WTC11 (cell line): ENCODE measurements around the gene GALNT13.

Experiments
- E2F4 ChIP-seq: sonication (generic); formaldehyde crosslinking; IDR thresholded peaks from 2 replicates; pipeline ENCODE4 v1.8.1; 2022; ENCODE audit warnings: low read depth, mild to moderate bottlenecking, moderate library complexity, missing genetic modification reagents, borderline replicate concordance
- FOXP4 ChIP-seq: sonication (generic); formaldehyde crosslinking; IDR thresholded peaks from 2 replicates; pipeline ENCODE4 v1.8.0; 2022; ENCODE audit warnings: mild to moderate bottlenecking, missing genetic modification reagents
- JUN ChIP-seq: sonication (generic); formaldehyde crosslinking; IDR thresholded peaks from 2 replicates; pipeline ENCODE4 v1.8.0; 2023; ENCODE audit warnings: mild to moderate bottlenecking, missing genetic modification reagents
- NFYB ChIP-seq: sonication (generic); formaldehyde crosslinking; conservative IDR thresholded peaks from 2 replicates; pipeline ENCODE4 v1.8.0; 2022; ENCODE audit warnings: low read depth, missing genetic modification reagents
- NR3C1 ChIP-seq: sonication (generic); formaldehyde crosslinking; conservative IDR thresholded peaks from 2 replicates; pipeline ENCODE4 v1.8.1; 2023; ENCODE audit warnings: low read depth, mild to moderate bottlenecking, missing genetic modification reagents
- SOX15 ChIP-seq: fragments of 250-450 bp; sonication (Bioruptor Pico); IDR thresholded peaks from 2 replicates; pipeline ENCODE4 v1.9.0; 2021; ENCODE audit warnings: mild to moderate bottlenecking
- ZBTB43 ChIP-seq: sonication (generic); formaldehyde crosslinking; IDR thresholded peaks from 2 replicates; pipeline ENCODE4 v1.8.1; 2023; ENCODE audit warnings: mild to moderate bottlenecking, missing genetic modification reagents
- TF ChIP-seq, protein P1 (sequence below): fragments of 200-600 bp; IDR thresholded peaks from 2 replicates; pipeline ENCODE4 v1.8.0; 2022; ENCODE audit warnings: antibody characterized with exemption
- TF ChIP-seq, protein P2 (sequence below): sonication (generic); formaldehyde crosslinking; IDR thresholded peaks from 2 replicates; pipeline ENCODE4 v1.8.0; 2022; ENCODE audit warnings: missing genetic modification reagents

GRCh38 chr2:153870308-153870707 lies 1.4 kb upstream of the GALNT13 start:
- TF ChIP-seq, protein P1, sequence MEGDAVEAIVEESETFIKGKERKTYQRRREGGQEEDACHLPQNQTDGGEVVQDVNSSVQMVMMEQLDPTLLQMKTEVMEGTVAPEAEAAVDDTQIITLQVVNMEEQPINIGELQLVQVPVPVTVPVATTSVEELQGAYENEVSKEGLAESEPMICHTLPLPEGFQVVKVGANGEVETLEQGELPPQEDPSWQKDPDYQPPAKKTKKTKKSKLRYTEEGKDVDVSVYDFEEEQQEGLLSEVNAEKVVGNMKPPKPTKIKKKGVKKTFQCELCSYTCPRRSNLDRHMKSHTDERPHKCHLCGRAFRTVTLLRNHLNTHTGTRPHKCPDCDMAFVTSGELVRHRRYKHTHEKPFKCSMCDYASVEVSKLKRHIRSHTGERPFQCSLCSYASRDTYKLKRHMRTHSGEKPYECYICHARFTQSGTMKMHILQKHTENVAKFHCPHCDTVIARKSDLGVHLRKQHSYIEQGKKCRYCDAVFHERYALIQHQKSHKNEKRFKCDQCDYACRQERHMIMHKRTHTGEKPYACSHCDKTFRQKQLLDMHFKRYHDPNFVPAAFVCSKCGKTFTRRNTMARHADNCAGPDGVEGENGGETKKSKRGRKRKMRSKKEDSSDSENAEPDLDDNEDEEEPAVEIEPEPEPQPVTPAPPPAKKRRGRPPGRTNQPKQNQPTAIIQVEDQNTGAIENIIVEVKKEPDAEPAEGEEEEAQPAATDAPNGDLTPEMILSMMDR, result no peak
- no peak for TF ChIP-seq FOXP4 (CRISPR knock-in tag)
- TF ChIP-seq JUN, result no peak
- TF ChIP-seq SOX15, result no peak
- no peak for TF ChIP-seq NR3C1 (CRISPR knock-in tag)
- TF ChIP-seq, protein P2, sequence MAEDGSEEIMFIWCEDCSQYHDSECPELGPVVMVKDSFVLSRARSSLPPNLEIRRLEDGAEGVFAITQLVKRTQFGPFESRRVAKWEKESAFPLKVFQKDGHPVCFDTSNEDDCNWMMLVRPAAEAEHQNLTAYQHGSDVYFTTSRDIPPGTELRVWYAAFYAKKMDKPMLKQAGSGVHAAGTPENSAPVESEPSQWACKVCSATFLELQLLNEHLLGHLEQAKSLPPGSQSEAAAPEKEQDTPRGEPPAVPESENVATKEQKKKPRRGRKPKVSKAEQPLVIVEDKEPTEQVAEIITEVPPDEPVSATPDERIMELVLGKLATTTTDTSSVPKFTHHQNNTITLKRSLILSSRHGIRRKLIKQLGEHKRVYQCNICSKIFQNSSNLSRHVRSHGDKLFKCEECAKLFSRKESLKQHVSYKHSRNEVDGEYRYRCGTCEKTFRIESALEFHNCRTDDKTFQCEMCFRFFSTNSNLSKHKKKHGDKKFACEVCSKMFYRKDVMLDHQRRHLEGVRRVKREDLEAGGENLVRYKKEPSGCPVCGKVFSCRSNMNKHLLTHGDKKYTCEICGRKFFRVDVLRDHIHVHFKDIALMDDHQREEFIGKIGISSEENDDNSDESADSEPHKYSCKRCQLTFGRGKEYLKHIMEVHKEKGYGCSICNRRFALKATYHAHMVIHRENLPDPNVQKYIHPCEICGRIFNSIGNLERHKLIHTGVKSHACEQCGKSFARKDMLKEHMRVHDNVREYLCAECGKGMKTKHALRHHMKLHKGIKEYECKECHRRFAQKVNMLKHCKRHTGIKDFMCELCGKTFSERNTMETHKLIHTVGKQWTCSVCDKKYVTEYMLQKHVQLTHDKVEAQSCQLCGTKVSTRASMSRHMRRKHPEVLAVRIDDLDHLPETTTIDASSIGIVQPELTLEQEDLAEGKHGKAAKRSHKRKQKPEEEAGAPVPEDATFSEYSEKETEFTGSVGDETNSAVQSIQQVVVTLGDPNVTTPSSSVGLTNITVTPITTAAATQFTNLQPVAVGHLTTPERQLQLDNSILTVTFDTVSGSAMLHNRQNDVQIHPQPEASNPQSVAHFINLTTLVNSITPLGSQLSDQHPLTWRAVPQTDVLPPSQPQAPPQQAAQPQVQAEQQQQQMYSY (CRISPR knock-in tag), result no peak
- no peak for TF ChIP-seq E2F4 (CRISPR knock-in tag)
- TF ChIP-seq NFYB, result no peak
- TF ChIP-seq ZBTB43 (CRISPR knock-in tag), result no peak
